K562 (cell line): ENCODE data around the gene GDF9. TPM values are rescaled to one million over a fixed set of nuclear protein-coding genes. Genes with fewer than 3 reads are reported as not detected.

Experiments
- ATAC-seq: fragments of 200-7000 bp; cut with Tn5 transposase; 3 replicates; pipeline ENCODE4 v1.9.1; 2020; ENCODE audit warnings: moderate library complexity
- BruUV-seq: library from RNA; stranded (reverse); fragments of 400-500 nt; replicated peaks from 2 replicates; lab custom pipeline; 2021; lab: Mats Ljungman, UMichigan
- CTCF ChIA-PET: fragments of 300-600 bp; formaldehyde crosslinking; extraction: SDS; loops from one replicate; lab custom pipeline; 2021; ENCODE audit warnings: low intra/inter-chr PET ratio; lab: Yijun Ruan, JAX
- POLR2A ChIA-PET: fragments of 300-600, 350-650 bp; sonication (Branson Sonifier 250); formaldehyde crosslinking; extraction: SDS; loops from one replicate; lab custom pipeline; 2021; ENCODE audit warnings: antibody characterized with exemption, inconsistent platforms; lab: Yijun Ruan, JAX
- DNase-seq, 4 experiments: peaks; one replicate each; pipeline versions ENCODE4 v3.0.0 to v3.0.0-alpha.2; 2011 to 2018; ENCODE audit warnings: low spot score in 3 of 4, mixed read lengths in 3 of 4; ENCODE audit errors: extremely low read depth in 1 of 4
- FAIRE-seq: peaks from 2 replicates; lab custom pipeline; 2011; peaks lifted over from hg19 to GRCh38; lab: Jason Lieb, UNC
- H2AFZ ChIP-seq: 2 replicates; pipeline ENCODE4 v1.6.0; 2011; ENCODE audit warnings: low read depth, low read length, control low read depth, inconsistent platforms
- H3K27ac ChIP-seq: fragments of 200-600 bp; 3 replicates; pipeline ENCODE4 v1.8.0; 2011; ENCODE audit warnings: low read depth, mild to moderate bottlenecking, control low read depth, inconsistent platforms, low read length, moderate library complexity, mixed read lengths; ENCODE audit errors: extremely low read depth
- H3K27me3 ChIP-seq, 2 experiments: fragments of 300-600 bp in 1 of 2; 2 replicates in 1 of 2; 3 replicates in 1 of 2; pipeline versions ENCODE4 v1.6.0 to v1.8.0; 2011; ENCODE audit warnings: inconsistent platforms in 2 of 2, low read length in 2 of 2, mild to moderate bottlenecking in 1 of 2, mixed read lengths in 1 of 2, moderate library complexity in 1 of 2; ENCODE audit not compliant: control insufficient read depth in 2 of 2, insufficient read depth in 2 of 2
- H3K36me3 ChIP-seq: fragments of 300-600 bp; 3 replicates; pipeline ENCODE4 v1.8.0; 2011; ENCODE audit warnings: mild to moderate bottlenecking, low read length, inconsistent platforms; ENCODE audit not compliant: control insufficient read depth, insufficient read depth
- H3K4me1 ChIP-seq, 2 experiments: fragments of 200-600 bp in 1 of 2; replicated peaks in 1 of 2; 2 replicates in 1 of 2; 3 replicates in 1 of 2; pipeline versions ENCODE4 v1.5.1 to v1.8.0; 2011; ENCODE audit warnings: inconsistent platforms in 2 of 2, low read length in 2 of 2, mild to moderate bottlenecking in 1 of 2, mixed read lengths in 1 of 2, moderate library complexity in 1 of 2; ENCODE audit not compliant: control insufficient read depth in 2 of 2, insufficient read depth in 2 of 2
- H3K4me2 ChIP-seq: 2 replicates; pipeline ENCODE4 v1.6.1; 2011; ENCODE audit warnings: low read length, control low read depth, inconsistent platforms, mixed read lengths; ENCODE audit not compliant: insufficient read depth
- H3K4me3 ChIP-seq: fragments of 200-600 bp; sonication (generic), shearing (Covaris generic); 2 replicates; pipeline ENCODE4 v1.5.1; 2016; ENCODE audit warnings: control low read depth, inconsistent platforms
- H3K79me2 ChIP-seq: fragments of 200-600 bp; 3 replicates; pipeline ENCODE4 v1.8.0; 2011; ENCODE audit warnings: low read length, inconsistent platforms; ENCODE audit not compliant: control insufficient read depth, insufficient read depth
- H3K9ac ChIP-seq, 2 experiments: 2 replicates each; pipeline versions ENCODE4 v1.6.0 to v1.6.1; 2011; ENCODE audit warnings: low read depth in 2 of 2, low read length in 2 of 2, control low read depth in 1 of 2, inconsistent platforms in 1 of 2, mild to moderate bottlenecking in 1 of 2, mixed read lengths in 1 of 2; ENCODE audit not compliant: insufficient read depth in 1 of 2
- H3K9me1 ChIP-seq: one replicate; pipeline ENCODE4 v1.6.0; 2011; ENCODE audit warnings: inconsistent platforms, mild to moderate bottlenecking, low read length, moderate library complexity; ENCODE audit not compliant: control insufficient read depth, insufficient read depth
- H3K9me3 ChIP-seq: replicated peaks from 2 replicates; pipeline ENCODE4 v1.5.1; 2011; ENCODE audit warnings: low read depth, low read length, inconsistent platforms; ENCODE audit not compliant: control insufficient read depth, insufficient read depth
- H4K20me1 ChIP-seq: replicated peaks from 2 replicates; pipeline ENCODE4 v1.6.1; 2011; ENCODE audit warnings: low read length, inconsistent platforms, mixed read lengths; ENCODE audit not compliant: control insufficient read depth, insufficient read depth
- C11orf30 ChIP-seq: fragments of 450-650 bp; IDR thresholded peaks from 2 replicates; pipeline ENCODE4 v1.6.1; 2016; ENCODE audit warnings: low read depth, mild to moderate bottlenecking
- FOSL1 ChIP-seq: fragments of 200-800 bp; sonication (Bioruptor generic); conservative IDR thresholded peaks from 2 replicates; pipeline ENCODE4 v1.6.1; 2016; ENCODE audit warnings: missing genetic modification characterization, missing compliant biosample characterization
- MAFF ChIP-seq: IDR thresholded peaks from 2 replicates; pipeline ENCODE4 v1.6.1; 2012; ENCODE audit warnings: low read length, improper control_type of control experiment
- MAFG ChIP-seq: fragments of 450-650 bp; conservative IDR thresholded peaks from 2 replicates; pipeline ENCODE4 v1.6.1; 2016; ENCODE audit warnings: missing genetic modification characterization, missing compliant biosample characterization
- RFX1 ChIP-seq: fragments of 450-650 bp; IDR thresholded peaks from 2 replicates; pipeline ENCODE4 v1.6.1; 2016; ENCODE audit warnings: mild to moderate bottlenecking, moderate library complexity
- ZBTB5 ChIP-seq: fragments of 450-650 bp; IDR thresholded peaks from 2 replicates; pipeline ENCODE4 v1.6.1; 2017; ENCODE audit warnings: antibody characterized with exemption
- ZNF24 ChIP-seq: fragments of 450-650 bp; IDR thresholded peaks from 2 replicates; pipeline ENCODE4 v1.6.1; 2016
- ZNF316 ChIP-seq: fragments of 450-650 bp; IDR thresholded peaks from 2 replicates; pipeline ENCODE4 v1.6.1; 2016
- ZNF354B ChIP-seq: fragments of 250-450 bp; sonication (Bioruptor Pico); IDR thresholded peaks from 2 replicates; pipeline ENCODE4 v1.4.0; 2020
- ZNF830 ChIP-seq: fragments of 250-450 bp; sonication (Bioruptor Pico); IDR thresholded peaks from 2 replicates; pipeline ENCODE4 v1.5.0; 2021; ENCODE audit warnings: mild to moderate bottlenecking
- WGBS: fragments of 100-300 bp; shearing (Covaris generic); methylation state at CpG from one replicate; pipeline ENCODE4 v1.1.6; 2016; ENCODE audit warnings: low coverage, mixed read lengths; ENCODE audit not compliant: insufficient coverage; ENCODE audit errors: missing lambda C conversion rate; 5-methylcytosine and 5-hydroxymethylcytosine counted together
- in situ Hi-C: fragments of 300-500 bp; cut with MboI; formaldehyde crosslinking; loops from 4 replicates; pipeline ENCODE4 v1.15.0; 2018; ENCODE audit warnings: inconsistent platforms, mixed read lengths
- intact Hi-C: fragments of 100-400 bp; cut with micrococcal nuclease; formaldehyde crosslinking; loops from 2 replicates; pipeline ENCODE4 v1.14.2; 2022
- polyA plus RNA-seq, 8 experiments: library from polyadenylated mRNA; depleted of rRNA in 4 of 8; stranded (reverse) in 5 of 8; unstranded in 3 of 8; fragments of >200 nt; fragmentation: Nextera tagmentation in 2 of 8; fragmentation: Illumina TruSeq in 1 of 8; extraction: Ambion mirVana in 2 of 8; extraction: Trizol in 1 of 8; gene quantifications; 2 replicates each; pipeline versions ENCODE4 v1.2.1 to v1.2.3, GENCODE V29; 2011 to 2014; ENCODE audit warnings: inconsistent platforms in 1 of 8, missing spikeins in 1 of 8
- total RNA-seq, 7 experiments: library from RNA; depleted of rRNA in 6 of 7; stranded (reverse); fragments of >200 nt in 6 of 7; fragmentation: Illumina TruSeq in 2 of 7; extraction: Trizol in 2 of 7; gene quantifications; 2 replicates each; pipeline versions ENCODE4 v1.2.1 to v1.2.3, GENCODE V29; 2011 to 2021; ENCODE audit warnings: low replicate concordance in 1 of 7

GDF9 gene
- total and polyA plus RNA-seq, 9 of the 15 experiments (the other 6 are each of a cell fraction or from before 2014, with no cell fraction given), result 0.10 to 0.70 (median 0.20) TPM; not detected in 1

DNA sequence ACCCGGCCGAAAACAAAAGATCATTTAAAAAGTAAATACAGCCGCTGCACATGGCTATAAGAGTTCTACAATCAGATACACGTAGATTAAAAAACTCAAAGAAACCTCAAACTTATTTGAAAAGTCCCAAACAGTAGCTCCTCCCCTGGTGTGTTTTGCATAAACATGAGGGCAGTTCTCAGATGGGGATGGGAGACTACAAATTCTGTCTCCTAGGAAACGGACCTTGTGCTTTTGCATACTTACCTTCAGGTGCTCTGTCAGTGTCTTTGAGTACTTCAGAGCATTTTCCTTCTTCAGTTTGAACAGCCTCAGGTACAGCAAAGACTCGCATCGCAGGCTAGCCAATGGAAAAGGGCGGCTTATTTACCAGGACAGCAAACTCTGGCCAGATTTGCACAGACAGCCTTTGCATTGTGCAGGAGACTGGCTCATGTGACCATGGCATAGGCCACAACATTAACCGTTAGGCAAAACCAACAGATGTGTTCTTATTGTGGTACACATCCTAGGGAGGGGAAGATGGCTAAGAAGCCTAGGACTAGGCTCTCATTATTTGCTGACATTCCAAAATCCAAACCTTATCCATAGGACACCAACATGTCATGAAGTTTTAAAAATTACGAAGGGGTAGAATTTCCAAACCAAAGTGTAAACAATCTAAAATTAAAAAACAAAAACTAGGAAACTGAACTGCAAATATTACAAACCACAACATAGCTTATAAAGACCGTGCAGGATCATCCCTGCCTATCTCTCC lies 20.0 kb upstream of the GDF9 start:
- no peaks in the 10 kb centered on the region for H3K9me3 ChIP-seq
- TF ChIP-seq MAFF (peak; percentile 32; the same call in 1 of the 2 replicates), ZNF24 (no peak), ZNF830 (CRISPR knock-in tag) (no peak), ZBTB5 (no peak), FOSL1 (tag) (no peak), RFX1 (peak; percentile 17; the same call in 1 of the 2 replicates), ZNF316 (peak; percentile 66), MAFG (tag) (0 out of 2 replicates have a peak, but pooled peaks have one; percentile 27), C11orf30 (peak; percentile 53), ZNF354B (CRISPR knock-in tag) (no peak)
- H3K9me1 ChIP-seq, result no peaks in the 10 kb centered on the region
- H3K4me1 ChIP-seq, result no peaks in the 10 kb centered on the region
- no peak overlapping the region for H3K9ac ChIP-seq
- intact Hi-C loops (loop anchor here (10.0 kb wide), 1 partner anchor 211 kb away; the partner anchor contains the start of gene IL4), in situ Hi-C loops (no loop called here)
- no peak overlapping the region for H2AFZ ChIP-seq
- DNase-seq, result no peak
- no peak overlapping the region for H3K27ac ChIP-seq
- no peak overlapping the region for H3K4me3 ChIP-seq
- no peak for ATAC-seq
- no peak for FAIRE-seq
- H3K4me2 ChIP-seq, result no peak overlapping the region
- 80% methylated on average over 11 of the region's 11 CpGs for whole genome bisulfite sequencing
- POLR2A ChIA-PET, result no interaction called here
- H4K20me1 ChIP-seq, result no peaks in the 10 kb centered on the region
- H3K36me3 ChIP-seq, result peaks cover 70% of the 10 kb centered on the region
- H3K79me2 ChIP-seq, result no peaks in the 10 kb centered on the region
- CTCF ChIA-PET, result no interaction called here
- no TSS peak for BruUV-seq
- H3K27me3 ChIP-seq, result no peaks in the 10 kb centered on the region
